KMS-11 (cell line): ENCODE measurements around the gene TSPAN9.
"Not testable (repeated sequence)": the region's sequence is repeated elsewhere in the genome, so short reads cannot be mapped to it uniquely, and the experiment has no call there.

ENCODE experiments used
- H2AFZ ChIP-seq: fragments of 200-600 bp; sonication (generic); 2 replicates; pipeline ENCODE4 v1.6.1; 2016; ENCODE audit warnings: antibody characterized with exemption, mixed run types, low read depth
- H3K27ac ChIP-seq: fragments of 200-600 bp; sonication (generic); 2 replicates; pipeline ENCODE4 v1.6.1; 2016; ENCODE audit warnings: mild to moderate bottlenecking, mixed run types
- H3K27me3 ChIP-seq: fragments of 200-600 bp; sonication (generic); 2 replicates; pipeline ENCODE4 v1.6.1; 2017; ENCODE audit warnings: mild to moderate bottlenecking, low read depth, mixed run types, moderate library complexity; ENCODE audit not compliant: insufficient read depth
- H3K36me3 ChIP-seq: fragments of 200-600 bp; sonication (generic); 2 replicates; pipeline ENCODE4 v1.6.1; 2017; ENCODE audit warnings: mild to moderate bottlenecking, mixed run types; ENCODE audit not compliant: insufficient read depth
- H3K4me1 ChIP-seq: fragments of 200-600 bp; sonication (generic); 2 replicates; pipeline ENCODE4 v1.6.1; 2016; ENCODE audit warnings: mild to moderate bottlenecking, low read depth, mixed run types; ENCODE audit not compliant: poor library complexity, severe bottlenecking
- H3K4me2 ChIP-seq: fragments of 200-600 bp; sonication (generic); 2 replicates; pipeline ENCODE4 v1.7.0; 2016; ENCODE audit warnings: mild to moderate bottlenecking, mixed run types
- H3K4me3 ChIP-seq: fragments of 200-600 bp; sonication (generic); IDR thresholded peaks from 2 replicates; pipeline ENCODE4 v1.6.1; 2017; ENCODE audit warnings: low read depth, low read length, mixed read lengths; ENCODE audit not compliant: insufficient read depth
- H3K79me2 ChIP-seq: fragments of 200-600 bp; sonication (generic); 2 replicates; pipeline ENCODE4 v1.6.1; 2016; ENCODE audit warnings: low read depth, mixed run types; ENCODE audit not compliant: insufficient read depth
- H3K9ac ChIP-seq: fragments of 200-600 bp; sonication (generic); 2 replicates; pipeline ENCODE4 v1.6.1; 2016; ENCODE audit warnings: mild to moderate bottlenecking, mixed run types
- H4K20me1 ChIP-seq: fragments of 200-600 bp; sonication (generic); 2 replicates; pipeline ENCODE4 v1.6.1; 2016; ENCODE audit warnings: mild to moderate bottlenecking, mixed run types; ENCODE audit not compliant: insufficient read depth
- TF ChIP-seq, protein P1 (sequence below): fragments of 200-600 bp; sonication (generic); conservative IDR thresholded peaks from 2 replicates; pipeline ENCODE4 v1.6.1; 2017; ENCODE audit warnings: low read depth, mild to moderate bottlenecking, antibody characterized with exemption, low read length, moderate library complexity, mixed read lengths

TSPAN9 gene

DNA sequence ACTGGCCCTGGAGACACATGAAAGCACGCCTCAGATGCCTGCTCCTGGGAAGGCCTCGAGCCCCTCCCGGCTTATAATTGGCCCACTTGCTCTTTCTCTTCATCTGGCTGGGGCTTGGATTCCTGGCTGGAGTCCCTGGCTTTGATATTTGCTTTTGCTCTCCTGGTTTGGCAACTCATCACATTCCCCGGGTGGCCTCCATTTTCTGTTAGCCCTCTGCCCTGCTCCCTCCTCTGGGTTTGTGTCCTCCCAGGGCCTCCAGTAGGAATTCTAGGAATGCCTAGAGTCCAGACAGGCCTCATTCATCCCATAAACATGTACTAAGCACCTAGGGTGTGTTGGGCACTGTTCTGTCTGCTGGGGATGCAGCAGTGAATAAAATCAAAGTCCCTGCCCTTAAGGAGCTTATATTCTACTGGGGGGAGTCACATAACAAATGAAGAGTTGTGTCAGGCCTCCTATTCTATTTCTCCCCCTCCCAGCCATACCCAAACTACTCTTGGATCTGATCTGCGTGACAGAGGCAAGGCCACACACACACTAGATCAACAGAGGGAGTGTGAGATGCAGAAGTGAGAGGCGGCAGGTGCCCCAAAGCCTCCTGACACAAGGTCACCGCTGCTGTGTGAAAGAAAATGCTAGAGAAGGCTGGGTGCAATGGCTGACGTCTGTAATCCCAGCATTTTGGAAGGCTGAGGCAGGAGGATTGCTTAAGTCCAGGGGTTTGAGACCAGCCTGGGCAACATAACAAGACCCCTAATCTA, 21.3 kb upstream of the TSPAN9 start:
- Histone ChIP-seq H3K79me2 (no peaks in the 10 kb centered on the region), H2AFZ (no peak overlapping the region), H4K20me1 (no peaks in the 10 kb centered on the region), H3K36me3 (no peaks in the 10 kb centered on the region), H3K4me1 (no peaks in the 10 kb centered on the region), H3K27ac (no peak overlapping the region), H3K9ac (no peak overlapping the region), H3K27me3 (no peaks in the 10 kb centered on the region), H3K4me3 (no peak overlapping the region), H3K4me2 (no peak overlapping the region)
- TF ChIP-seq, protein P1, sequence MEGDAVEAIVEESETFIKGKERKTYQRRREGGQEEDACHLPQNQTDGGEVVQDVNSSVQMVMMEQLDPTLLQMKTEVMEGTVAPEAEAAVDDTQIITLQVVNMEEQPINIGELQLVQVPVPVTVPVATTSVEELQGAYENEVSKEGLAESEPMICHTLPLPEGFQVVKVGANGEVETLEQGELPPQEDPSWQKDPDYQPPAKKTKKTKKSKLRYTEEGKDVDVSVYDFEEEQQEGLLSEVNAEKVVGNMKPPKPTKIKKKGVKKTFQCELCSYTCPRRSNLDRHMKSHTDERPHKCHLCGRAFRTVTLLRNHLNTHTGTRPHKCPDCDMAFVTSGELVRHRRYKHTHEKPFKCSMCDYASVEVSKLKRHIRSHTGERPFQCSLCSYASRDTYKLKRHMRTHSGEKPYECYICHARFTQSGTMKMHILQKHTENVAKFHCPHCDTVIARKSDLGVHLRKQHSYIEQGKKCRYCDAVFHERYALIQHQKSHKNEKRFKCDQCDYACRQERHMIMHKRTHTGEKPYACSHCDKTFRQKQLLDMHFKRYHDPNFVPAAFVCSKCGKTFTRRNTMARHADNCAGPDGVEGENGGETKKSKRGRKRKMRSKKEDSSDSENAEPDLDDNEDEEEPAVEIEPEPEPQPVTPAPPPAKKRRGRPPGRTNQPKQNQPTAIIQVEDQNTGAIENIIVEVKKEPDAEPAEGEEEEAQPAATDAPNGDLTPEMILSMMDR, result no peak

DNA sequence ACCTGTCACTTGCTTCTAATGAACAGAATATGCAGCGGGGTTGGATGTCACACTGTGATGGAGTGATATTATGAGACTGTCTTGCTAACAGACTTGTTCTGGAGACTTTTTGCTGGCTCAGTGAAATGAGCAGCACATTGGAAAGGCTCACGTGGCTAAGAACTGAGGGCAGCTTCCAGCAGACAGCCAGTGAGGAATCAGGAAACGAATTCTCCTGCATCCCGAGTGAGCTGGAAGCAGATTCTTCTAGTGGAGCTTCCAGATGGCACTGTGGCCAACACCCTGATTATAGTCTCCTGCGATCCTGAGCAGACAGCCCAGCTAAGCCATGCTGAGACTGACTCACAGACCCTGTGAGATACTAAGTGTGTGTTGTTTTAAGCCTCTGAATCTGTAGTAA, 16.1 kb upstream of the TSPAN9 start:
- Histone ChIP-seq H2AFZ (no peak overlapping the region), H3K4me2 (no peak overlapping the region), H3K27ac (no peak overlapping the region), H4K20me1 (no peaks in the 10 kb centered on the region), H3K36me3 (no peaks in the 10 kb centered on the region), H3K27me3 (no peaks in the 10 kb centered on the region), H3K4me3 (no peak overlapping the region), H3K4me1 (no peaks in the 10 kb centered on the region), H3K9ac (no peak overlapping the region), H3K79me2 (no peaks in the 10 kb centered on the region)
- TF ChIP-seq, protein P1, result no peak

- no peak overlapping the region for H3K4me2 ChIP-seq
- H3K79me2 ChIP-seq, result no peaks in the 10 kb centered on the region
- no peak overlapping the region for H3K4me3 ChIP-seq
- H3K36me3 ChIP-seq, result no peaks in the 10 kb centered on the region
- no peaks in the 10 kb centered on the region for H3K4me1 ChIP-seq
- H3K9ac ChIP-seq, result no peak overlapping the region
- TF ChIP-seq, protein P1, result no peak
- no peaks in the 10 kb centered on the region for H4K20me1 ChIP-seq
- H3K27me3 ChIP-seq, result no peaks in the 10 kb centered on the region
- H3K27ac ChIP-seq, result no peak overlapping the region
- H2AFZ ChIP-seq, result no peak overlapping the region
These were observed 15.5 kb upstream of the TSPAN9 start for GRCh38 chr12:3061501-3062215.

GRCh38 chr12:3065300-3065699, 11.9 kb upstream of the TSPAN9 start:
- Histone ChIP-seq H3K79me2 (no peaks in the 10 kb centered on the region), H3K4me3 (no peak overlapping the region), H3K4me2 (no peak overlapping the region), H4K20me1 (no peaks in the 10 kb centered on the region), H3K36me3 (no peaks in the 10 kb centered on the region), H3K9ac (no peak overlapping the region), H3K27ac (no peak overlapping the region), H3K27me3 (no peaks in the 10 kb centered on the region), H3K4me1 (no peaks in the 10 kb centered on the region), H2AFZ (no peak overlapping the region)
- TF ChIP-seq, protein P1, result no peak

- not testable (repeated sequence) for H2AFZ ChIP-seq, H3K36me3 ChIP-seq, H3K9ac ChIP-seq, H3K4me3 ChIP-seq, H3K27ac ChIP-seq, H3K27me3 ChIP-seq, H3K4me1 ChIP-seq, H3K79me2 ChIP-seq, H4K20me1 ChIP-seq, H3K4me2 ChIP-seq
These were observed 11.3 kb upstream of the TSPAN9 start for GRCh38 chr12:3065846-3066245.
